Stimulated activated CD4-positive, alpha-beta T cell treated with anti-CD3 and anti-CD28 coated beads, Interleukin-2, amount 100 ng/mL, for 48 hours (primary cell): Measurements from ENCODE around the gene GUCY1A2.
"Not testable (repeated sequence)": the region's sequence is repeated elsewhere in the genome, so short reads cannot be mapped to it uniquely, and the experiment has no call there.

Experiments
- DNase-seq, 2 donors: peaks; one replicate each; pipeline ENCODE4 v3.0.0-alpha.2; 2020

The GUCY1A2 gene

GRCh38 chr11:106937111-106937510, 81.2 kb downstream of the GUCY1A2 start:
- DNase-seq, result no peak

GRCh38 chr11:106925245-106925644, 93.0 kb downstream of the GUCY1A2 start:
- DNase-seq, result no peak

- no peak for DNase-seq
Measured at GRCh38 chr11:106920899-106921509, 97.3 kb downstream of the GUCY1A2 start.

- peak in 1 of 2 donors; percentile 5 for DNase-seq
Measured at GRCh38 chr11:106917973-106918372, 100.3 kb downstream of the GUCY1A2 start.

- DNase-seq, result no peak
Measured at GRCh38 chr11:106914409-106914808, 103.9 kb downstream of the GUCY1A2 start.

DNA sequence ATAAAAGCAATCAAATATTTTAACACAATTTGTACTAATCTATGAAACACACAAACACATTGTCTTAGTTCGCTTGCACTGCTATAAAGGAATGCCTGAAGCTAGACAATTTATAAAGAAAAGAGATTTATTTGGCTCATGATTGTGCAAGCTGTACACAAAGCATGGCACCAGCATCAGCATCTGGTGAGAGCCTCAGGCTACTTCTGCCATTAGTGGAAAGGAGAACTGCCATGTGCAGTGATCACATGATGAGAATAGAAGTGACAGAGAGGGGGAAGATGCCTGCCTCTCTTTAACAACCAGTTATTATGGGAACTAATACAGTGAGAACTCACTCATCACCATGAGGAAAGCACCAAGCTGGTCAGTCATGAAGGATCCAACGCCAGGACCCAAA, 105.1 kb downstream of the GUCY1A2 start:
- no peak for DNase-seq

DNA sequence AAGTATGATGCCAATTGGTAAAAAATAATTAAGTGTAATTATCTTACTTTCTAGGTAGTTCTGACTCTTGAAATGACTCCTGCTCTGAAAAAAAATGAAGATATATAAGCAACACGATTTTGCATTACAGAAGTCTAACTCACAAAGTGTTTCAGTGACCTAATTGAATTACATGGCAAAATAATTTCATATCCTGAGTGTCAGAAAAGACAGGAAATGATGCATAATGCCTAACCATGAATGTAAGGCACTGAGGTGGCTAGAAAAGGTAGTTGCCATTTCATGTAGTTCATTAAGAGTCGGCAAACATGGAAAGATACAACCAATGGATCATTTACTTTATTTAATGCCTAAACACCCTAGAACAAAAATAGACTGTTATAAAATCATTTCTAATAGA, 113.5 kb downstream of the GUCY1A2 start:
- DNase-seq, result no peak

- DNase-seq, result no peak
Measured at GRCh38 chr11:106889718-106890117, 128.6 kb downstream of the GUCY1A2 start.

- DNase-seq, result no peak
Measured at GRCh38 chr11:106888386-106888785, 129.9 kb downstream of the GUCY1A2 start.

- DNase-seq, result not testable (repeated sequence)
Measured at GRCh38 chr11:106883693-106884092, 134.6 kb downstream of the GUCY1A2 start.

GRCh38 chr11:106879832-106880546, 138.3 kb downstream of the GUCY1A2 start:
- DNase-seq, result no peak

DNA sequence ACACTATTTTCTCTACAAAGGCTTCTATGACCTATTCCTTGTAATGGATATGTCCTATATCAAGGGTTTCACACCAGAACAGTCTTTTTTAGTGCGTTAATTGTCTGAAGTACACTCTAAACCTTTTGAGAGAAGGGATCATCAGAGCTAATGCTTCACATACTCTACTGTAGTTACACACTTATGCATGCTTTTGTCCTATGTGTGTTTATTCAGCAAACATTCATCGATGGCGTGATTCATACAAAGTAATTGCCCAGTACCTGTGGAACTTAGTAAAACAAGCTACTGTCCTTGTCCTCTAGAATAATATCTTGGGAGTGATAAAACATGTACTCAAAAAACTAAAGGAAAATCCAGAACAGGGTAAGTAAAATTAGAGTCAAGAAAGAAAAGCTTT, 139.2 kb downstream of the GUCY1A2 start:
- DNase-seq, result no peak

DNA sequence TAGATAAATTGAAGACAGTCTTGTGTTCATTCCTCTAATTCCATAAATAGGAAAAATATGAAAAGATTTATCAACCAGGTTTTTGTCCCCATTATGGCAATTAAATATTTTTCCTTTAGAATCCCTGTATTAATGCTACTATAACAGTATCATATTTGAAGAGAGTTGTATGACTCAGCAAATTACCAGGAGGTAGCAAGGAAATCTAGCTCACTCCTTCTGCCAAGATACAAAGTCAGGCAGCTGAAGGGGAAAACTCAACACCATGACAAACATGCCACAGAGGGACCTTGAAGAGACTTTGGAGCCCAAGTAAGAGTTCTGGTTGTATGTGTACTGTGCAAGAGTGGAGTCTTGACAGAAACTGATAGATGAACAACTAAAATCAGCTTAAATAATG, 143.3 kb downstream of the GUCY1A2 start:
- no peak for DNase-seq

DNA sequence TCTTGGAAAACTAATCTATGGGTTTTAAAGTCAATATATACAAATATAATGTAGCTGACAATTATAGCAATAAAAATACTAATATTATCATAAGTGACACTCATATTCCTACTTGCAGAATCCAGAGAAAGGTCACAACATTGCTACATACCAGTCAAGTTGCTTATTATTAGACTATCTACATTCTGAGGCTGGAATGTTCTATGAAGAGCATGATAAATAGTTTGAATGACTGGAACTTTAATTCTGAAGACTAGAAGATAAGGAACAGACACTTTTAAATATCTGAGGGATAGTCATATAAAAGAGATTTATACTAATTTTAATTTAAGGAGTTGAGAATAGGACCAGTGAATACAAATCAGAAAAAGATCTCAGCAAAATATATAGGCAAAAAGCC, 146.0 kb downstream of the GUCY1A2 start:
- DNase-seq, result no peak

- DNase-seq, result no peak
Measured at GRCh38 chr11:106858200-106858599, 160.1 kb downstream of the GUCY1A2 start.

DNA sequence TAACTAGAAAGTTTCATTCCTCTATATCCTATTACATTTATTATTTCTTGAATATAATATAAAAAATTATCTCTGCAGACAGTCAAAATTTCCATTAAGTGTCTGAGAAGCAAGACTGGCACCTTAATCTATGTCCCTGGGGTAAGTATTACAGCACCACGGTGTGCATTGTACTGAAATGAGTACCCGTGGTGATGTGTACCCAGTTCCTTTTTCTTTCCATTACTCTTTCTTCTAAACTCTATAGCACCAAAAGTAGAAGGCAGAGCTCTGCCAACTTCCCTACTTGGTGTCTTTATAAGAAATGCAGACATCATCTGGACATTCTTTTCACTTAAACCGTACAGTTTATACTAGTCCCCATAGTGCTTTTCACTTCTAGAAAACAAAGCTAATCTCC, 161.7 kb downstream of the GUCY1A2 start:
- no peak for DNase-seq

- DNase-seq, result no peak
Measured at GRCh38 chr11:106854429-106854828, 163.8 kb downstream of the GUCY1A2 start.

- no peak for DNase-seq
Measured at GRCh38 chr11:106853850-106854401, 164.3 kb downstream of the GUCY1A2 start.

DNA sequence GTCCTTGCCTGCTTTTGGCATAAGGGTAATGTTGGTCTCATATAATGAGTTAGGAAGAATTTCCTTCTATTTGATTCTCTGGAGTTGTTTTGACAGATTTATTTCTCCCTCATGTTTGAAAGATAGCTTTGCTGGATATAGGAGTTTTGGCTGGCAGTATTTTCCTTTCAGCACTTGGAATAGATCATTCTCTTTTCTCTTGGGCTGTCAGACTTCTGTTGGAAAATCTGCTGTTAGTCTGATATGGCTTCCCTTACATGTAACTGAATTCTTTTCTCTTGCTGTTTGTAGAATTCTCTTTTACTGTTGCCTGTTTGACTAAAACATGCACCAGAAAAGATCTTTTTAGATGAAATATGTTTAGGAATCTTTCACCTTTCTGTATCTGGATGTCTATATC, 165.5 kb downstream of the GUCY1A2 start:
- no peak for DNase-seq

- DNase-seq, result no peak
Measured at GRCh38 chr11:106848526-106848925, 169.8 kb downstream of the GUCY1A2 start.

DNA sequence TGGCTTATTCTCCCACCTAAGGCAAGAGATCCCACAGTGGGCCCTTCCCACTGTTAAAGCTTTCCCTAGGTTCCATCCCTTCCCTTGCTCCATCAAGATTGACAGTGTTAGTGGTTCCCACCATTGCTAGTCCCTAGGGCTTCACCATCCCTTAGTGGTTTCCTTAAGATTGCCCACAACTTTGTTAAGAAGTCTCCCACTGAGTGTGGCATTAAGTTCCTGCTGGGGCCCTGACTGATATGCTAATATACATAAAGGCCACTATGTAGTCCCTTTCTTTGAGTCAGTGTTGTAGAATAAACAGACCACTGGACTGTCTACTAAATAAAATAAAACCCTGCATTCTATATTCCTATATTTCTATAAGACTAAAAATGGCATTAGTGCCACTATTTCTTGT, 176.1 kb downstream of the GUCY1A2 start:
- no peak for DNase-seq

GRCh38 chr11:106840947-106841346, 177.3 kb downstream of the GUCY1A2 start:
- DNase-seq, result no peak

DNA sequence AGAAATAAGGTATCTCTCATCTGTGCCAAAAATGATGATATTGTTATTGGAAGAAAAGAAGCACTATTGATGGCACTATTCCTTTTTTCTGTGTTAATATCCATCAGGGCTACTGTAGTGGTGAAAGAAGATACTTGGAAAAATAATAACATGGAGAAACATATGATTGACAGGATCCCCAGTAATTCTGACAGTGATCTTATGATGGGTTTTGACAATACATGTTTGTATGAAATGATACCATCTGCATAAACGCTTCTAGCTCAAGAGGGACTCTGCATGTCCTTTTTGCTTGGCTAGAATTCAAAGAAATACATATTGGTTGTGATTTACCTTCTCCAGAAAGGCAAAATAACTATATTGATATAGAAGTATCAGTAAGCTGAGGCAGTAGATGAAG, 178.1 kb downstream of the GUCY1A2 start:
- DNase-seq, result no peak

DNA sequence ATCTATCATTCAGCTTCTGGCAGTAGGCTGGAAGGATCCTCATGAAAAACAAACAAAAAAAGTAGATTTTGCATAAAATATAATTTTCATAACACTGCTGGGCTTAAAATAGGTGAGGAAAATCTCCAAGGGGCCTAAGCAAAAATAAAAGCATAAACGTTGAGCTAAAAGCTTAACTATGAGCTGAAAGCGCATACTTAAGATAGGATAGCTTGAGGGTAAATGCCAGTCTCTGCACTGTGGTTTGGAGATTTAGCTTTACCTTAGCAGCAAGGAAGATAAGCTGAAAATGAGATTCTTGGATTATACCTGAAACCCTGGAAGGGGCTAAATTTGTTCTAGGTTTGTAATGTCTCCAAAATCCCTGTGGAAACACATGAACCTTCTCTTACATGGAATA, 183.7 kb downstream of the GUCY1A2 start:
- DNase-seq, result no peak

DNA sequence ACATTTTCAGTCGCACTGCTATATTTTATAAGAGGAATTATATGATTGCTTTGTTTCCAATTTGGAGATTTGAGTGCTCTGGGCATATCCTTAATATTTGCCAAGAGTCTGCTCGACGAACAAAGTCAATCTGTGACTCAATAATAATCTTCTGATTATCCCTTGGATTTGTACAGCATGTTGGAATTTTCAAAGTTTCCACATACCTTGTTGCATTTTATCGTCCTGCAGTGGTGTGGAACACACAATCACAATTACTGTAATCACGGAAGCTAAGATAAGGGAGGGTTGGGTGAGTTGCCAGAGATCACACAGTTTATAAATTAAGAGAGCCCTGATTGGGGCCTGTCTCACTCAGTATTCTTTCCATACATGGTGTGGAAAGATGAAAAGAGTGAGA, 189.3 kb downstream of the GUCY1A2 start:
- no peak for DNase-seq
